ENCODE data around the gene SND1.

SND1 gene

GRCh38 chr7:128071801-128072200 is 419.8 kb downstream of the SND1 start:
- Histone ChIP-seq H3K23ac (ENCODE audit: low read length in 2 of 2) (no peak overlapping the region), H2AFZ (ENCODE audit: low read depth, low read length) (no peak overlapping the region), H2BK120ac (ENCODE audit: low read depth, low read length) (no peak overlapping the region), H3K4ac (ENCODE audit: low read depth in 1 of 2, low read length in 2 of 2) (no peak overlapping the region), H2AK5ac (ENCODE audit: low read length, severe bottlenecking) (no peak overlapping the region), H3K18ac (ENCODE audit: low read depth in 1 of 2, low read length in 2 of 2) (no peak overlapping the region), H4K8ac (ENCODE audit: low read length) (no peak overlapping the region), H3K4me1 (ENCODE audit: control insufficient read depth, insufficient read depth, low read depth, low read length) (peaks cover 25% of the 10 kb centered on the region), H3K36me3 (ENCODE audit: control insufficient read depth in 1 of 2, insufficient read depth in 2 of 2, low read depth in 1 of 2, low read length in 2 of 2) (peaks cover 21 to 54% of the 10 kb centered on the region in 2 experiments), H3K27ac (ENCODE audit: low read length, poor library complexity, severe bottlenecking) (no peak overlapping the region), H3K14ac (ENCODE audit: low read length in 2 of 2) (no peak overlapping the region), H3K9ac (ENCODE audit: low read length) (no peak overlapping the region), H2BK5ac (ENCODE audit: low read depth, low read length, poor library complexity, severe bottlenecking) (no peak overlapping the region), H2BK15ac (ENCODE audit: low read depth, poor library complexity, severe bottlenecking) (no peak overlapping the region), H3K9me3 (ENCODE audit: control insufficient read depth, low read length) (no peaks in the 10 kb centered on the region), H3K79me1 (replicated peaks; ENCODE audit: low read length, poor library complexity, severe bottlenecking) (peaks cover 39% of the 10 kb centered on the region), H3K4me3 (ENCODE audit: insufficient read depth in 1 of 2, low read depth in 1 of 2, low read length in 2 of 2) (no peak overlapping the region), H4K91ac (ENCODE audit: low read length) (no peak overlapping the region), H3K27me3 (ENCODE audit: control insufficient read depth in 1 of 2, insufficient read depth in 1 of 2, low read length in 2 of 2) (no peaks in the 10 kb centered on the region), H2BK12ac (ENCODE audit: low read length in 2 of 2) (no peak overlapping the region), H3K4me2 (ENCODE audit: low read length, poor library complexity, severe bottlenecking) (no peak overlapping the region)
- WGBS, result 88% methylated on average over 11 of the region's 11 CpGs
- DNase-seq, result no peak

- Histone ChIP-seq H2AFZ (ENCODE audit: low read depth, low read length) (no peak overlapping the region), H3K27ac (ENCODE audit: low read length, poor library complexity, severe bottlenecking) (no peak overlapping the region), H3K79me1 (replicated peaks; ENCODE audit: low read length, poor library complexity, severe bottlenecking) (peaks cover 35% of the 10 kb centered on the region), H3K14ac (ENCODE audit: low read length in 2 of 2) (no peak overlapping the region), H3K36me3 (ENCODE audit: control insufficient read depth in 1 of 2, insufficient read depth in 2 of 2, low read depth in 1 of 2, low read length in 2 of 2) (peaks cover 39 to 57% of the 10 kb centered on the region in 2 experiments), H3K9me3 (ENCODE audit: control insufficient read depth, low read length) (no peaks in the 10 kb centered on the region), H4K8ac (ENCODE audit: low read length) (no peak overlapping the region), H2BK12ac (ENCODE audit: low read length in 2 of 2) (no peak overlapping the region), H3K18ac (ENCODE audit: low read depth in 1 of 2, low read length in 2 of 2) (no peak overlapping the region), H2BK15ac (ENCODE audit: low read depth, poor library complexity, severe bottlenecking) (no peak overlapping the region), H3K4me1 (ENCODE audit: control insufficient read depth, insufficient read depth, low read depth, low read length) (peaks cover 30% of the 10 kb centered on the region), H3K4me2 (ENCODE audit: low read length, poor library complexity, severe bottlenecking) (no peak overlapping the region), H3K23ac (ENCODE audit: low read length in 2 of 2) (no peak overlapping the region), H2BK5ac (ENCODE audit: low read depth, low read length, poor library complexity, severe bottlenecking) (no peak overlapping the region), H3K27me3 (ENCODE audit: control insufficient read depth in 1 of 2, insufficient read depth in 1 of 2, low read length in 2 of 2) (no peaks in the 10 kb centered on the region), H2BK120ac (ENCODE audit: low read depth, low read length) (no peak overlapping the region), H3K9ac (ENCODE audit: low read length) (no peak overlapping the region), H4K91ac (ENCODE audit: low read length) (no peak overlapping the region), H3K4ac (ENCODE audit: low read depth in 1 of 2, low read length in 2 of 2) (no peak overlapping the region), H2AK5ac (ENCODE audit: low read length, severe bottlenecking) (no peak overlapping the region), H3K4me3 (ENCODE audit: insufficient read depth in 1 of 2, low read depth in 1 of 2, low read length in 2 of 2) (no peak overlapping the region)
- no peak for DNase-seq
- 87% methylated on average over 13 of the region's 15 CpGs for WGBS
Measured at GRCh38 chr7:128073671-128074310, 421.8 kb downstream of the SND1 start.

- H3K4me2 ChIP-seq (ENCODE audit: low read length, poor library complexity, severe bottlenecking), result no peak overlapping the region
- H3K4ac ChIP-seq (ENCODE audit: low read depth in 1 of 2, low read length in 2 of 2), result no peak overlapping the region
- no peak overlapping the region for H3K23ac ChIP-seq (ENCODE audit: low read length in 2 of 2)
- no peak overlapping the region for H2AFZ ChIP-seq (ENCODE audit: low read depth, low read length)
- H3K4me1 ChIP-seq (ENCODE audit: control insufficient read depth, insufficient read depth, low read depth, low read length), result peaks cover 30% of the 10 kb centered on the region
- H2BK12ac ChIP-seq (ENCODE audit: low read length in 2 of 2), result no peak overlapping the region
- no peaks in the 10 kb centered on the region for H3K9me3 ChIP-seq (ENCODE audit: control insufficient read depth, low read length)
- H2BK5ac ChIP-seq (ENCODE audit: low read depth, low read length, poor library complexity, severe bottlenecking), result no peak overlapping the region
- peak overlapping the region; percentile 8 for H2BK15ac ChIP-seq (ENCODE audit: low read depth, poor library complexity, severe bottlenecking)
- H3K79me1 ChIP-seq (replicated peaks; ENCODE audit: low read length, poor library complexity, severe bottlenecking), result peaks cover 35% of the 10 kb centered on the region
- H3K14ac ChIP-seq (ENCODE audit: low read length in 2 of 2), result peak overlapping the region in 1 of 2 experiments; percentile 6
- no peak overlapping the region for H2AK5ac ChIP-seq (ENCODE audit: low read length, severe bottlenecking)
- 94% methylated on average over 19 of the region's 19 CpGs for WGBS
- H3K18ac ChIP-seq (ENCODE audit: low read depth in 1 of 2, low read length in 2 of 2), result no peak overlapping the region
- peak overlapping the region in 1 of 2 experiments; percentile 17 for H3K4me3 ChIP-seq (ENCODE audit: insufficient read depth in 1 of 2, low read depth in 1 of 2, low read length in 2 of 2)
- no peak overlapping the region for H3K27ac ChIP-seq (ENCODE audit: low read length, poor library complexity, severe bottlenecking)
- H4K91ac ChIP-seq (ENCODE audit: low read length), result peak overlapping the region; percentile 22
- H4K8ac ChIP-seq (ENCODE audit: low read length), result no peak overlapping the region
- no peak for DNase-seq
- H3K9ac ChIP-seq (ENCODE audit: low read length), result no peak overlapping the region
- H3K27me3 ChIP-seq (ENCODE audit: control insufficient read depth in 1 of 2, insufficient read depth in 1 of 2, low read length in 2 of 2), result no peaks in the 10 kb centered on the region
- peaks cover 45 to 61% of the 10 kb centered on the region in 2 experiments for H3K36me3 ChIP-seq (ENCODE audit: control insufficient read depth in 1 of 2, insufficient read depth in 2 of 2, low read depth in 1 of 2, low read length in 2 of 2)
- no peak overlapping the region for H2BK120ac ChIP-seq (ENCODE audit: low read depth, low read length)
Measured at GRCh38 chr7:128074336-128074735, 422.3 kb downstream of the SND1 start.

- H2BK12ac ChIP-seq (ENCODE audit: low read length in 2 of 2), result no peak overlapping the region
- no peak overlapping the region for H4K8ac ChIP-seq (ENCODE audit: low read length)
- DNase-seq, result no peak
- H3K9me3 ChIP-seq (ENCODE audit: control insufficient read depth, low read length), result no peaks in the 10 kb centered on the region
- no peak overlapping the region for H2BK15ac ChIP-seq (ENCODE audit: low read depth, poor library complexity, severe bottlenecking)
- H3K4me1 ChIP-seq (ENCODE audit: control insufficient read depth, insufficient read depth, low read depth, low read length), result peaks cover 30% of the 10 kb centered on the region
- no peak overlapping the region for H3K27ac ChIP-seq (ENCODE audit: low read length, poor library complexity, severe bottlenecking)
- no peak overlapping the region for H2BK120ac ChIP-seq (ENCODE audit: low read depth, low read length)
- no peak overlapping the region for H3K4me2 ChIP-seq (ENCODE audit: low read length, poor library complexity, severe bottlenecking)
- H2AFZ ChIP-seq (ENCODE audit: low read depth, low read length), result no peak overlapping the region
- WGBS, result 96% methylated on average over 6 of the region's 6 CpGs
- peak overlapping the region in 1 of 2 experiments; percentile 17 for H3K4me3 ChIP-seq (ENCODE audit: insufficient read depth in 1 of 2, low read depth in 1 of 2, low read length in 2 of 2)
- no peak overlapping the region for H3K9ac ChIP-seq (ENCODE audit: low read length)
- no peak overlapping the region for H2AK5ac ChIP-seq (ENCODE audit: low read length, severe bottlenecking)
- peak overlapping the region; percentile 22 for H4K91ac ChIP-seq (ENCODE audit: low read length)
- peaks cover 38% of the 10 kb centered on the region for H3K79me1 ChIP-seq (replicated peaks; ENCODE audit: low read length, poor library complexity, severe bottlenecking)
- H3K27me3 ChIP-seq (ENCODE audit: control insufficient read depth in 1 of 2, insufficient read depth in 1 of 2, low read length in 2 of 2), result no peaks in the 10 kb centered on the region
- H3K4ac ChIP-seq (ENCODE audit: low read depth in 1 of 2, low read length in 2 of 2), result no peak overlapping the region
- H3K14ac ChIP-seq (ENCODE audit: low read length in 2 of 2), result no peak overlapping the region
- no peak overlapping the region for H2BK5ac ChIP-seq (ENCODE audit: low read depth, low read length, poor library complexity, severe bottlenecking)
- peaks cover 48 to 63% of the 10 kb centered on the region in 2 experiments for H3K36me3 ChIP-seq (ENCODE audit: control insufficient read depth in 1 of 2, insufficient read depth in 2 of 2, low read depth in 1 of 2, low read length in 2 of 2)
- no peak overlapping the region for H3K23ac ChIP-seq (ENCODE audit: low read length in 2 of 2)
- H3K18ac ChIP-seq (ENCODE audit: low read depth in 1 of 2, low read length in 2 of 2), result no peak overlapping the region
Measured at GRCh38 chr7:128074736-128075135, 422.7 kb downstream of the SND1 start.
